Activated CD8-positive, alpha-beta memory T cell treated with anti-CD3 and anti-CD28 coated beads, Interleukin-2, amount 50 U/mL, for 1 hour (primary cell): ENCODE measurements around the gene SRP68.

Experiments
- DNase-seq: peaks from one replicate; pipeline ENCODE4 v3.0.0-alpha.2; 2020; ENCODE audit errors: extremely low read depth

SRP68 gene

DNA sequence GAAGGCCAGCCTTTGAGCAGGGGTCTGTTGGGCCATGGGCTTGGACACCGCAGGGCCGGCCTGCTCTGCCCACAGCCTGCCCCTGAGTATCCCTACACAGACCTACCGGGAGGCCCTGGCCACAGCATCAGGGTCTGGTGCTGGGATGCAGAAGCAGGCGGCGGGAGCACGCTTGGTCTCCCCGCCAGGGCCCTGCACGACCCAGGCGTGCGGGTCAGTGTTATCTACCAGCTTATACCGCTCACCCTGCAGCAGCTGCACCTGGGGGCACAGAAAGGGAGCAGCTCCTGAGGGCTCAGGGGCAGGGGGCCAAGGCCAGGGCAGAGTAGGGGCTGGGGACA lies 54.0 kb downstream of the SRP68 start:
- DNase-seq = no peak

- no peak for DNase-seq
Measured at GRCh38 chr17:76017481-76018339, 54.6 kb downstream of the SRP68 start.

GRCh38 chr17:76014925-76015261 lies 57.4 kb downstream of the SRP68 start:
- DNase-seq = no peak

DNA sequence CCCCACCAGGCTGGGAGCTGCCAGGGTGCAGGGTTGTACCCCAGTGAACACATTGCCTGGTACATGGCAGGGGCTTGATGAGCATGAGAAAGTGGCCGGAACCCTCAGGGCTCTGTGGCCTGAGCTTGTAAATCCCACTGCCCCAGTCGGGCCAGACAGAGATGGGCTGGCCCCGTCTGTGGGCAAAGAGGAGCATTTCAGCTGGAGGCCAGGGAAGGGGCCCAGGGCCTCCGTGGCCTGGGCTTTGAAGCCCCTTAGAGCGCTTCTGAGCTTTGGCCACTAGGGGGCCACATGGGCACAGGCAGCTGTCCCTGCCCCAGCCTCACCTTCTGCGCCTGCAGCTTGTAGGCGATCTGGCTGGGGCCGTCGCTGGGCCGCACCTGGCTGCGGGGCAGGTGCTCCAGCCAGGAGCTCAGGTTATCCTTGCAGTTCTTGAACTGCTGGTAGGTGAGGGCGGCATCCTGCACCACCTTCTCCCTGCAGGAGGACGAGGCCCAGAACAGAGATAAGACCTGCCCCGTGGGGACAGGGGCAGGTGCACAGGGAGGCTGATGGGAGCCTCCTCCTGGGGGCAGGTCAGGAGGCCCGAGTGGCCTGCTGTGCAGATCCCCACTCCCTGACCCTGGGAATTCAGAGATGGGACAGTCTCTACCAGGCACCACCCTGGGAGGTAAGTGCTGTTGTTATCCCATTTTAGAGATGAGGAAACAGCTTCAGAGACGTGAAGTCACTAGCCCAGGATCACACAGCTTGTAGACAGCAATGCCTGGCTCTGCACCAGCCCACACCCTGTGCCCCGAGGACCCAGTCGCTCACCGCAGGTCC lies 58.0 kb downstream of the SRP68 start:
- DNase-seq = peak; percentile 56

GRCh38 chr17:76013377-76013932 lies 58.9 kb downstream of the SRP68 start:
- DNase-seq = no peak

DNA sequence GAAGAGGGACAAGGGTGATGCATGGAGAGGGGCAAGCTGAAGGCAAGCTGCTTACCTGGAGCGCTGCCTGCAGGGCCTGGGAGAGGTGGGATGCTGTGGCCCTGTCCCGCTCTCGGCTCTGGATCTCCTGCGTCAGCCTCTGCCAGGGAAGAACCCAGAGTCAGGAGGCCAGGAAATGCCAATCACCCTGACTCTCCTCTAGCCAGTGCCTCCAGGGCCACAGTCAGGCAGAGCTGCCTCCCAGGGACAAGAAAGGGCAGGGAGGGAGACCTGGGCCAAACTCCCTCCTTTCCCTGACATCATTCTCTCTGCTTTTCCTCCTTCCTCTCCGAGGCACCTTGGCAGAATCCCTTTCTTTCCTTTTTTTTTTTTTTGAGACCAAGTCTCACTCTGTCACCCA lies 60.4 kb downstream of the SRP68 start:
- DNase-seq = no peak

DNA sequence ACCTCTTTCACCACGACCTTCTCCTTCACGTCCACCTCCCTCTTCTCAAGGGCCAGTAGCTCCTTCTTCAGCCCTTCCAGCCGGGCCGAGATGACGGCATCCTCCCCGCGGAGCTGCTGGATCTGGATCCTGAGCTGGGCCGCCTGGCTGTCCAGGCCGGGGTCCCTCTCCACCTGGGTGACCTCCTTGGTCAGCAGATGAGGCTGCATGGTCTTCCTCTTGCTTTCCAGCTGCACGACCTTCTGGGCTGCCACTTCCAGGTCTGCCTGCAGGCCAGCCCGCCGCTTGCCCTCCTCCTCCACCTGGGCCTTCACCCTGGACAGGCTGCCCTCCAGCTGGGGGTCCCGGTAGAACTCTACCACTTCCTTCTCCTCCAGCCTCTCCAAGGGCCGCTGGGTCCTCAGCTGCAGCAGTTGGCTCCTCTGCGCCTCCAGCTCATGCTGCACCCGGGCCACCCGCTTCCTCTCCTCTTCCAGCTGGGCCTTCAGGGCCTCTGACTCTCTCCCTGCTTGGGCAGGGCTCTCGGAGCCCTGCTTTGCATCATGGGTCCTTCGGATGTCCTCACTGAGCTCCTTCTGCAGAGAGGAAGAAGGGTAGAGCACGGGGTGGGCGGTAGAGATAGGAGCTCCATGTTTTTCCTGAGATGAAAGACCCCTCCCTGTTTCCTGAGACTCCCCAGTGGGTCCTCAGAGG lies 62.2 kb downstream of the SRP68 start:
- DNase-seq = no peak

- no peak for DNase-seq
Measured at GRCh38 chr17:76009447-76009846, 62.9 kb downstream of the SRP68 start.

DNA sequence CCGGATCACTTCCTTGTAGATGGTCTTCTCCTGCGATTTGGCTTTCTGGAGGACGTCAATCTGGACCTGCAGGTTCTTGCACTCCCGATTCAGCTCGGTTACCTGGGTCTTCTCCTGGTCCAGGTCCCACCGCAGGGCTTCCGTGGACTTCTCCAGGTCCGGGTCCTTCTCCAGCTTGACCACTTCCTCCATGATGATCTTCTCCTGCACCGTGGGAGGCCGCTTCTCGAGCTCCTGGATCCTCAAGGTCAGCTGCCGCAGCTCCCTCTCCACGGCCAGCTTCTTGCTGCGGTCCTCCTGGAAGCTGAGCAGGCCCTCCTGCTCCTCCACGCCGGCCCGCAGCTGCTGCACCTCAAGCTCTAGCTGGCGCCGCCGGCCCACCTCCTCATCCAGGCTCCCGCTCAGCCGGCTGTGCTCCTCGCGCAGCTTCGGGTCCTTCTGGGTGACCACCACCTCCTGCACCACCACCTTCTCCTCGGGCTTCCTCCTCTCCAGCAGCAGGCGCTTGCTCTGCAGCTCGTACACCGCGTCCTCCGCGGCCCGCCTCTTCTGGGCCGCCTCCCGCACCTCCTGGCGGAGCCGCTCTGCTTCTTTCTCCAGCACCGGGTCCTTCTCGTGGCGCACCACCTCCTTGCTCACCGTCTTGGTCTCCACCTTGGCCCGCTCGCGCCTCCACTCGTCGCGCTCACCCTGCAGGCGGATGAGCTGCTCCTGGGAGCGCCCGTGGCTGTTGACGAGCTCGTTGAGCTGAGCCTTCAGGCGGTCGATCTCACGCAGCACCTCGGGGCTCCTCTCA lies 63.5 kb downstream of the SRP68 start:
- DNase-seq = no peak

GRCh38 chr17:76008208-76008607 lies 64.1 kb downstream of the SRP68 start:
- DNase-seq = no peak

DNA sequence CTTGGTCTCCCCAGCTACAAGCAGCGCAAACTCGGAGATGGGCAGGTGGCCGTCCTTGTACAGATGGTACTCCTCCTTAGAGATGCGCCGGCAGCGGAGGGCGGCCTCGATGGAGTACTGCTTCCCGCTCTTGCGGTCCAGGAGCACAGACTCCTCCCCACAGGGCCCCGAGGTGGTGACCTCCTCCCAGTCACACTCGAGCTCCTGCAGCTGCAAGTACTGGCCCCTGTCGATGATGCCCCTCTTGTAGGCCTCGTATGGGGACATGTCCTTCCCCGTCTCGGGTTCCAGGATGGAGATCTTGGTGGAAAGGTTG lies 64.5 kb downstream of the SRP68 start:
- no peak for DNase-seq

GRCh38 chr17:76007131-76007849 lies 65.0 kb downstream of the SRP68 start:
- no peak for DNase-seq

DNA sequence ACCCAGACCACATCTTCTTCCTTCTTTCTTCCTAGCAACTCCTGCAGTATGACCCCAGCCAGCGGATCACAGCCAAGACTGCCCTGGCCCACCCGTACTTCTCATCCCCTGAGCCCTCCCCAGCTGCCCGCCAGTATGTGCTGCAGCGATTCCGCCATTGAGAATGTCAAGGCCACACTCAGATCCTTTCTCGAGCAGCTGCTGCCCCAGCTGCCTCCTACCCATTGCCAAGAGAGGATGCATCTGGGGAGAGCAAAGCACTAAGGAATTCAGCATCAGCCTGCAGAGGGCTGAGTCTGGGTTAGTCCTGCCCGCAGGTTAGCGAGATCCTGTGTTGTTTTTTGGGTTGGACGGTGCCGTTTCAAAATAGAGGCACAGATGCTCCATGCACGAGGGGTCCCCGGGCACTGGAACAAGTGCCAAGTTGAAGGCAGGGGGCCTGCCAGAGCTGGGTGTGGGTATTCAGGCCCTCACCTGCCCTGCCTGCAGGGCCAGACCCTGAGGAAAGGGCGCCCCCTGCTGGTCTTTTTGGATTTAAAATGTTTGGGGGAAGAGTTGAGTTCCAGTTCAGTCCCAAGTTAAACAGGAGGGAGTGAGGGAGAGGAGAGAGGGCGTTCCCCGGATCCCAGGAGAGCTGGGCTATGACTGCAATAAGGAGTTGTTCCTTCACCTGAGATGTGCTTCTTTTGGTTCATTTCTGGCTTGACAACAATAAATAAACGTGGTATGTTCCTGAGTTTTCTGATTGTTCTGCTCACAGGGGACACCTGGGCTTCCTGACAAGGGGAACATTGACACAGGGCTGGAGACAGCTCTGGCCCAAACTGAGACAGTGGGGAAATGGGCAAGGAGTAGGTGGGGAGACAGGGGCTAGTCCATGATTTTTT lies 66.8 kb downstream of the SRP68 start:
- peak; percentile 49 for DNase-seq

- no peak for DNase-seq
Measured at GRCh38 chr17:76004750-76005262, 67.5 kb downstream of the SRP68 start.

DNA sequence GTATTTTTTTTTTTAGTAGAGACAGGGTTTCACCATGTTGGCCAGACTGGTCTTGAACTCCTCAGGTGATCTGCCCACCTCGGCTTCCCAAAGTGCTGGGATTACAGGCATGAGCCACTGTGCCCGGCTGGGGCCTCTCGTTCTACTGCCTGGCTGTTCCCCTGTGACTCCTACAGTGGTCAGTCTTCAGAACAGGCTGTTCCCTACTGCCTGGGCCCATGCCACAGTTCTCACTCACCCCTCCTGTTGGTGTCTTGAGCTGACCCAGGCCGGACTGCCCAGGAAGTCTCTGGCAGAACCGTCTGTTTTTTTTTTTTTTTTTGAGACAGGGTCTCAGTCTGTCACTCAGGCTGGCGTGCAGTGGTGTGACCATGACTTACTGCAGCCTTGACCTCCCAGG lies 68.4 kb downstream of the SRP68 start:
- no peak for DNase-seq

GRCh38 chr17:76002100-76002499 lies 70.2 kb downstream of the SRP68 start:
- DNase-seq = no peak

GRCh38 chr17:76000755-76001521 lies 71.4 kb downstream of the SRP68 start, which contains the start of gene CDK3:
CDK3 (plus strand) TSS chr17:76000855; CDS start chr17:76001426, 571 bp downstream.
- DNase-seq = no peak

DNA sequence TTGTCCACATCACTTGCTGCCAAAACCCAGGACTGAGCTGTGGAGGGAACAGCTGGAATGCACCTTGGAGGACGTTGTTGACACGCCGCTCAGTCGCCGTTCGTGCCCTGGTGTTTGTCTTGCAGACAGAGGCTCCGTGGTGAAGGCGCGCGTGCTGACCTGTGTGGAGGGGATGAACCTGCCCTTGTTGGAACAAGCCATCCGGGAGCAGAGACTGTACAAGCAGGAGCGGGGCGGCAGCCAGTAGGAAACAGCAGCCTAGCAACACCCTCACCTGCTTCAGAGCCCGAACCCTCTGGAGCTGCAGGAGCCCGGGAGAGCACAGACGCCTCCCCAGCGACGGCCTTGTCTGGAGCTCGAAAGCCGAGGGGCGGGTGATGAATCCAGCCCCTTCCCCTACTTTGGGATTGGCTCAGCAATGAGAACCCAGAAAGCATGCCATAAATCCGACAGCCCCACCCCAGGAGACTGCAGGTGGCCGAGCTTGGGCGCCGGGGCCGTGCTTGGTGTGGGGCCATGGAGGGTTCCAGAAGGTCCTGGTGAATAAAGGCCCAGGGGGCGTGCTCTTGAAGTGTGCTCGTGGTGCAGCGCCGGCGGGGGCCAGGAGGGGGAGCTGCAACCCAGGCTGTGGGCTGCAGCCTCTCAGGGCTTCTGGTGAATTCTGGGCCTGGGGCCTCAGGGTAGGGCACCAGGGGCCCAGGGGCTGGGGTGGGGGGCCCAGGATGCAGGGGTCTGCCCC lies 72.1 kb downstream of the SRP68 start:
- no peak for DNase-seq
